Superior temporal gyrus (tissue), 1 donor: ENCODE results near the gene RAP1GAP2.
"Not testable (repeated sequence)": the region's sequence is repeated elsewhere in the genome, so short reads cannot be mapped to it uniquely, and the experiment has no call there.

Experiments
- DNase-seq: peaks from one replicate; pipeline ENCODE4 v3.0.0-alpha.2; 2016; ENCODE audit errors: extremely low spot score

The RAP1GAP2 gene

GRCh38 chr17:2995886-2996809, 199.9 kb downstream of the RAP1GAP2 start:
- no peak for DNase-seq

DNA sequence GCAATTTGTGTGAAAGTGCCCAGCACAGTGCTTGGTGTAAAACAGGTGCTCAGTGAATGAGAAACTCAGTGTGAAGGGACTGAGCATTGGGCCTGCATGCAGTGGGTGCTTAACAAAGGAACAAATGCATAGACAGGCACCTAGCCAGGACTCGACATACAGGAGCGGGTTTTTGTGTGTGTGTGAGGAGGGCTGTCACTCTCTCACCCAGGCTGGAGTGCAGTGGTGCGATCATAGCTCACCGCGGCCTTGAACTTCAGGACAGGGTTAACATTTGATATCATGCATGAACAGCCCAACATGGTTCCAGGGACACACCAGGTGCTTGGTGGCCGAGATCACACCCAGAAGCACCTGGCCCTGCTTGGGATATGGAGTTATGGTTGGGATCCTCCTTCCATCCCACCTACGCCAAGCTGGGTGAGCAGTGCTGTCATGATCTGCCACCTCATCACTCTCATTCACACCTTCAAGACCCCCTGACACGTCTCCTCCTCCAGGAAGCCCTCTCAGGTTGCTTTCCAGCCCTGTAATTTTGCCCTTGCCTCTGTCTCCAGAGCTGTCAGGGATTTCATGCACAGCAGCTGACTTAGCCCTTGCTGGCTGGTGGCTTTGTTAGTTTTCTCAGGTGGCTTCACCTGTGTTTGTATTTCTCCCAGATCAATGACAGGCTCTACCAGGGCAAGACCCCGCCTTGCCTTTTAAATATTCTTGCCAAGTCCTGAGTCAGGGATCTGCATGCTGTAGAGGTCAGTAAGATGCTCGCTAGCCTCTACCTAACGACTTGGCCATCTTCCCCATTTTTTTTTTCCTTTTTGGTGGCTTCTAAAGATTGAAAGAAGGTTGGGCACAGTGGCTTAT, 200.8 kb downstream of the RAP1GAP2 start:
- DNase-seq, result no peak

GRCh38 chr17:2998469-2998901, 202.2 kb downstream of the RAP1GAP2 start:
- DNase-seq, result not testable (repeated sequence)

GRCh38 chr17:3002538-3003295, 206.5 kb downstream of the RAP1GAP2 start:
- peak; percentile 16 for DNase-seq

DNA sequence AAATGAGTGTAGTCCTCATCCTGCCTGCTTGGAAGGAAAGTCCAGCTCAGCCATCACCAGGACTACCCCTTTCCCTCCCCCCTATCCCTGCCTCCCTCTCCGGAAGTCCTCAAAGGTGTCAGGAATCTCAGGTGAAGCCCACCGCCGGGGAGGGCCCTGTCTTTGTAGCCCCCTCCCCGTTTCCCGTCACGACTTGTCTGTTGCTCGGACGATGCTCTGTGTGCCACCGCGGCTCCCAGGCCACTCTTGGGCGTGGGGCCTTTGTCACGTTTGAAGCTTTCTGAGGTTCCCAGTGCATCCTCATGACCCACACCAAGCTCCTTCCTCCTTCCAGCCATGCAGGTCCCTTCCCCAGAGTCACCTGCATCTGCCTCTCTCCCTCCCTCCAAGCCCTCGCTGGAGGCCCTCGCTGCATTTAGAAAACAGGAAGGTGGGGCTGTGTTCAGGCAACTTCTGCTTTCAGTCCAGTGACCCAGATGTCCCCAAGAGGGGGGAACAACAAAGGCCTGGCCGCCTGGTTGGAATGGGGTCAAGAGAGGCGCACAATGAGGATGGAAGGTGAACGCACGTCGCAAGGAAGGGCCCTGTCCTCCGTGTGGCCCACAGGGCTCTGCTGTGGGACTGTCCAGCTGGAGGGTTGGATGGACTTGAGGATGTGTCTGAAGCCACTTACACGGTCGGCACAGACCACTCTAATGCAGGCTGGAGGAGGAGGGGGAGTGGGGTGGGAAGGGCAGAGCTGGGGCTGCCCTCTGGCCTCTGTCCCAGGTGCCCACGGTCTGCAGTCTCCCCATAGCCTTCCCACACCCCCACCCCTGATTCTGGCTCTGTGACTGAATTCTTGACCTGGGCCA, 207.3 kb downstream of the RAP1GAP2 start:
- peak; percentile 29 for DNase-seq

DNA sequence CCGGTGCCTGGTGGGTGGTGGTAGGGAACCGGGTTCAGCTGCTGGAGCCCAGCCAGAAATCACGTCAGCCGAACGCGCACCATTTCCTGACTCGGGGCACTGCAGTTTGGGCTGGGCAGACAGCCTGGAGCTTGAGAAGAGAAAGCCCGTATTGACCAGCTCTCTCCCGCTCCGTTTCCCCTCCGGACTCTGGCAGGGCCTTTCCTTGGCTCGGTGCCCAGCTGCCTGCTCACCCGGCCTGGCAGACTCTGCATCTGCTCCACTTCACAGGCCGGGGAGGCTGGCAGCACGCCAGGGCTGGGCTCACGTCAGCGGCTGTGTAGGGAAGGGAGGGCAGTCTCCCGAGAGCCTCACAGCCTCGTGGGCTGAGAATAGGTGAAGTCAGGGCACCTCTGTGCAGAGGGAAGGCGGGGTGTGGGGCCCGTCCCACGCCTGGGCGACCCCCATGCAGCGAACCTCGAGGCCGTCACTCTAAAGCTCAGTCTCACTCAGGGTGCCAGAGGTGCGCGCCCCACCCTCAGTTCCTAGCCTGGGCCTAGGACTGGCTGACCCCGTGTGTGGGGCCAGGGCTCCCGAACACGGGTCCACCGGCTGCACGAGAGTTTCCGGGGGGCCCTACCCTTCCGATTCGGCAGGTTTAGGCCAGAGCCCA, 208.0 kb downstream of the RAP1GAP2 start:
- peak; percentile 99 for DNase-seq

GRCh38 chr17:3004925-3005324, 208.7 kb downstream of the RAP1GAP2 start:
- DNase-seq, result no peak

- DNase-seq, result no peak
Observed at GRCh38 chr17:3005696-3006095, 209.5 kb downstream of the RAP1GAP2 start.

DNA sequence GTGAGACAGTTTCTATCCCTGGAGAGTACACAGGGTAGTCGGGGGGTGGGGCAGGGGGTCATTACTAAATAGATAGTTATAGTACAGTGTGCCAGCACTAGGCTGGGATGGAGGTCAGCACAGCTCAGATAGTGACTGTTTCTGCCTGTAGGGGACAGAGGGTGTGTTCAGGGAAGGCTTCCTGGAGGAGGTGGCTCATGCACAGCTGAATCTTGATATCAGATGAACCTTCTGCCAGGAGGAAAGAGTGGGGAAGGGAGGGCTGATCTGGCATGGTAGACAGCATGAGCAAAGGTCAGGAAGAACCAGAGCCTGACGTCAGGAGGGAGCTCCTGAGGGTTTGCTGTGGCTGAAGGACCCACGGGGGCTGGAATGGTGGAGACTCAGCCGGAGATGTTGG, 210.6 kb downstream of the RAP1GAP2 start:
- no peak for DNase-seq

GRCh38 chr17:3007651-3008121, 211.4 kb downstream of the RAP1GAP2 start:
- DNase-seq, result no peak

DNA sequence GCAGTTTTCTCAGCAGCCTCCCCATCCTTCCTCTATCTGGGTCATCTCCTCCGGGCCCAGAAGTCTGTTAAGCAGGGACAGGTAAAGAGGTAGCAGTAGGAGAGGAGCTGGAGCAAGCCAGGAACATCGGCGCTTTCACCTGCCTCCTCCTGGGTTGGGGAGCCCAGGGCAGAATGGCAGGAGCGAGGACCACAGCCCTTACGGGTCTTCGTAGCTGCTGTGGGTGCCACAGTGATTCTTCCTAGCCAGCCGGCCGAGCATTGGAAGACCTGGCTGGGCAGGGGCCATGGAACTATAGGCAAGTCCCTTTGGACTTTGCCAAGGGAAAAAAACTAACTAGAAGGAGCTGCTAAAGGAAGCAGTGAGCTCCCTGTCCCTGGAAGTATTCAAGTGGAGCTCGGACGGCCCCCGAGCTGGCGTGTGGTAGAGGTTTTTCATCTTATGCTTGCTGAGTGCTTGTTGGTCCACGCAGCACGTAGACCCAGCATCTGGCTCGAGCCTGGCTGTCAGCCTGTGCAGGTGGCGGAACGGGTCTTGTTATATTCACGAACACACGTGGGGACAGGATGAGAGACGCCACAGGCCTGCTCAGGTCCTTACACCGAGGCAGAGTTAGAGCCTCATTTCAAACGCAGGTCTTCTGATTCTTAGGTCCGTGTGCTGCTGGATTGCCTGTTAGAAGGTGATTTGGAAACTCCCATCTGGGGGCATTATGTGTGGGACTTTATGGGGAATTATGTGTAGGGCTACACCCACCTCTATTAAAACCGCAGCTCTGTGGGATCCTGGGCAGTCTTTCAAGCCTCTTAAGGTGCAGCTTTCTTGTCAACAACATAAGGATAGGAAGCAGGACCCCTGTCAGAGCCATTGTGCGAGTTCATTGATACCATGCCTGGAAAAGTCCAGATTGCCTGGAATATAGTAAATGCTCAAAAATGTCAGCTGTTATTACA, 212.4 kb downstream of the RAP1GAP2 start:
- no peak for DNase-seq

GRCh38 chr17:3009411-3009920, 213.2 kb downstream of the RAP1GAP2 start:
- DNase-seq, result no peak

DNA sequence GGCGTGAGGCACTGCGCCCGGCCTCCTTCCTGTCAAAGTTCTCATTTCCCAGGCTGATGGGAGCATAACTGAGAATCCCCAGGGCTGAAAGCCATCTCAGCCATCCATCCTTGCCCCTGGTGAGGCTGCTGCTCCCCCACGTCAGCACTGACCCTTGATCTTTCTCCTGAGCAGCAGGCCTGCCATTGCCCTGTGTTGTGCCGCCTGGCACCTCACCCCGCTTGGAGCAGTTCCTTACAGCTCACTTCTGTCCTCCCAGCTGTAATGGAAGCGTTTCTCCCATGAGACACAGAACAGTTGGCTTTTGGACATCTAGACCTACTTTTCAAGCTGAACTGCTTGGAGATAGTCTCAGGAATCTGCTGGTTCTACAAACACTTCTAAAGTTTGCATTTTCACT, 215.7 kb downstream of the RAP1GAP2 start:
- peak; percentile 24 for DNase-seq

GRCh38 chr17:3012926-3013581, 216.8 kb downstream of the RAP1GAP2 start:
- DNase-seq, result peak; percentile 77

GRCh38 chr17:3015890-3016289, 219.7 kb downstream of the RAP1GAP2 start:
- DNase-seq, result no peak

GRCh38 chr17:3017936-3018335, 221.7 kb downstream of the RAP1GAP2 start:
- no peak for DNase-seq

- DNase-seq, result no peak
Observed at GRCh38 chr17:3019761-3020160, 223.5 kb downstream of the RAP1GAP2 start.

DNA sequence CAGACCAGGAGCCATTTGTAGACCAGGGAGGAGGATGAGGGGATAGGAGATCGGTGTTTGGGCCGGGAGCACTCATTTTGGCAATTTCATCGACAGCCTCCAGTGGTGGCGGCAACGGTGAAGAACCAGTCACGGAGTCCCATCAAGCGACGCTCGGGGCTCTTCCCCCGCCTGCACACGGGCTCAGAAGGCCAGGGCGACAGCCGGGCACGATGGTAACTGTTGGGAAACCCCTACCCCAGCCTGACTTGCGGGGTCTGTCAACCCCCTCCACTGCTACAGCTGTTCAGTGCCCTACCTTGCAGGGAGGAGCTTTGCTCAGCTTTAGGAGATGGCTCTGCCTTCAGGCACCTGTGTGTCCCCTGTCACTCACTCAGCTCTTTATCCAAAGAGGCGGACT, 224.1 kb downstream of the RAP1GAP2 start:
- no peak for DNase-seq
